SH-SY5Y (cell line): ENCODE results near the gene UNC13B.

ENCODE experiments used
- GATA2 ChIP-seq: IDR thresholded peaks from 2 replicates; pipeline ENCODE4 v1.6.1; 2011; ENCODE audit warnings: mild to moderate bottlenecking, low read depth, low read length
- GATA3 ChIP-seq: IDR thresholded peaks from 2 replicates; pipeline ENCODE4 v1.6.1; 2011; ENCODE audit warnings: low read depth, mild to moderate bottlenecking, low read length, moderate library complexity

DNA sequence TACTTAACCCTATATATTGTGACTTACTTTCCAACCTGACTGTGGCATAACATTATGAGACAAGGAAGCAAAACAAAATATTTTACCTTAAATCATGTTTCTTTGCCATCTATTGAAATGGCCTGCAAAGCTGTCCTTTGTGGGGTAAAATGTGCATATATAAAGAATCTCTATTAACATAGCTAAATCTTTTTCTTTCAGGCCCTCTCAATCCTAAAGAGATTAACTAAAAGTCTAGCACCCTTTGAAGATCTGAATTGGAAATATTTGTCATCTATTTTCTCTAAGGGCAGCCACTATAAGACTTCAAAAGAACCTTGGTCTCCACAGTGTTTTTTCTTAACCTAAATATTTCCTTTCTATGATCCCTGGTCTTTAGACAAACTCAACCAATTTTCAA is 5.0 kb upstream of the UNC13B start:
- TF ChIP-seq GATA2 (no peak), GATA3 (no peak)
